Measurements from ENCODE around the gene NCR3LG1. TPM values are rescaled to one million over a fixed set of nuclear protein-coding genes. Genes with fewer than 3 reads are reported as not detected.
"Not testable (repeated sequence)": the region's sequence is repeated elsewhere in the genome, so short reads cannot be mapped to it uniquely, and the experiment has no call there.

Gene NCR3LG1
- total RNA-seq, 1 donor from 2014 or later: 3.7 TPM

- no peak for DNase-seq (ENCODE audit: low read depth)
These were observed 59.2 kb downstream of the NCR3LG1 start for GRCh38 chr11:17410606-17411379.

GRCh38 chr11:17411418-17411817 lies 59.8 kb downstream of the NCR3LG1 start:
- DNase-seq (ENCODE audit: low read depth): no peak

GRCh38 chr11:17412488-17413180 lies 61.0 kb downstream of the NCR3LG1 start:
- no peak for DNase-seq (ENCODE audit: low read depth)

GRCh38 chr11:17413414-17414316 lies 62.1 kb downstream of the NCR3LG1 start:
- no peak for DNase-seq (ENCODE audit: low read depth)

GRCh38 chr11:17414317-17414737 lies 62.7 kb downstream of the NCR3LG1 start:
- no peak for DNase-seq (ENCODE audit: low read depth)

- DNase-seq (ENCODE audit: low read depth): no peak
These were observed 63.4 kb downstream of the NCR3LG1 start for GRCh38 chr11:17414992-17415391.

GRCh38 chr11:17415523-17416104 lies 64.0 kb downstream of the NCR3LG1 start:
- peak; percentile 92 for DNase-seq (ENCODE audit: low read depth)

- DNase-seq (ENCODE audit: low read depth): peak; percentile 38
These were observed 64.9 kb downstream of the NCR3LG1 start for GRCh38 chr11:17416492-17416891.

- no peak for DNase-seq (ENCODE audit: low read depth)
These were observed 67.0 kb downstream of the NCR3LG1 start for GRCh38 chr11:17418444-17419081.

GRCh38 chr11:17421781-17422180 lies 70.2 kb downstream of the NCR3LG1 start:
- DNase-seq (ENCODE audit: low read depth): no peak

- no peak for DNase-seq (ENCODE audit: low read depth)
These were observed 72.1 kb downstream of the NCR3LG1 start for GRCh38 chr11:17423533-17424310.

GRCh38 chr11:17426233-17426632 lies 74.6 kb downstream of the NCR3LG1 start:
- DNase-seq (ENCODE audit: low read depth): not testable (repeated sequence)

Other genes starting within 250 kb of the NCR3LG1 start
- 26.2 and 26.9 TPM in 2 replicates for gene PIK3C2A, start 143.8 kb upstream of the NCR3LG1 start, total RNA-seq
- 92.8 and 99.0 TPM in 2 replicates for gene NUCB2, start 75.1 kb upstream of the NCR3LG1 start, total RNA-seq
- gene KCNJ11, start 36.9 kb downstream of the NCR3LG1 start, total RNA-seq: 5.1 and 8.7 TPM in 2 replicates
- not detected in 2 replicates for gene ABCC8, start 125.0 kb downstream of the NCR3LG1 start, total RNA-seq
- not detected in 2 replicates for gene USH1C, start 192.6 kb downstream of the NCR3LG1 start, total RNA-seq
- 0.08 and 0.10 TPM in 2 replicates for gene OTOG, start 195.5 kb downstream of the NCR3LG1 start, total RNA-seq